ENCODE measurements around the gene ATR.
"Not testable (repeated sequence)": the region's sequence is repeated elsewhere in the genome, so short reads cannot be mapped to it uniquely, and the experiment has no call there.

Gene ATR

GRCh38 chr3:142613491-142613890, 35.0 kb upstream of the ATR start:
- Histone ChIP-seq H3K27me3 (ENCODE audit: control insufficient read depth in 2 of 2, insufficient read depth in 2 of 2, low read length in 2 of 2) (no peaks in the 10 kb centered on the region), H3K4me3 (ENCODE audit: low read length in 2 of 2) (no peak overlapping the region), H3K27ac (ENCODE audit: low read depth in 2 of 2, low read length in 2 of 2) (peak overlapping the region; percentile 87 to 94), H3K4me1 (ENCODE audit: control insufficient read depth in 2 of 2, insufficient read depth in 2 of 2, low read length in 2 of 2) (peaks cover 35 to 54% of the 10 kb centered on the region in 2 donors), H3K9me3 (ENCODE audit: control insufficient read depth in 2 of 2, low read length in 2 of 2) (no peaks in the 10 kb centered on the region), H3K9ac (ENCODE audit: low read depth in 1 of 2, low read length in 2 of 2) (peak overlapping the region; percentile 10 to 48), H3K36me3 (ENCODE audit: control insufficient read depth in 2 of 2, insufficient read depth in 2 of 2, low read length in 2 of 2) (no peaks in the 10 kb centered on the region)

DNA sequence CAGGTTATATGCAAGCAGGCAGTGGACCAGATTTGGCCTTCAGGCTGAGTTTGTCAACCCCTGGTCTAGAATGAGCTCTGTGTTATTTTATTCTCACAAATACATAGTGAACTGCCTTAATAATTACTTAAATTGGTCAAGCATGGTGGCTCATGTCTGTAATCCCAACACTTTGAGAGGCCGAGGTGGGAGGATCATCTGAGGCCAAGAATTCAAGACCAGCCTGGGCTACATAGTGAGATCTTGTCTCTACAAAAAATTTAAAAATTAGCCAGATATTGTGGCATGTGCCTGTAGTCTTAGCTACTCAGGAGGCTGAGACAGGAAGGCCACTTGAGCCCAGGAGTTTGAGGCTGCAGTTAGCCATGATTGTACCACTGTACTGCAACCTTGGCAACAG, 32.7 kb upstream of the ATR start:
- Histone ChIP-seq H3K4me3 (ENCODE audit: low read length in 2 of 2) (no peak overlapping the region), H3K27me3 (ENCODE audit: control insufficient read depth in 2 of 2, insufficient read depth in 2 of 2, low read length in 2 of 2) (no peaks in the 10 kb centered on the region), H3K9ac (ENCODE audit: low read depth in 1 of 2, low read length in 2 of 2) (no peak overlapping the region), H3K27ac (ENCODE audit: low read depth in 2 of 2, low read length in 2 of 2) (no peak overlapping the region), H3K4me1 (ENCODE audit: control insufficient read depth in 2 of 2, insufficient read depth in 2 of 2, low read length in 2 of 2) (peaks cover 22 to 42% of the 10 kb centered on the region in 2 donors), H3K9me3 (ENCODE audit: control insufficient read depth in 2 of 2, low read length in 2 of 2) (no peaks in the 10 kb centered on the region), H3K36me3 (ENCODE audit: control insufficient read depth in 2 of 2, insufficient read depth in 2 of 2, low read length in 2 of 2) (no peaks in the 10 kb centered on the region)

- Histone ChIP-seq H3K9ac (ENCODE audit: low read depth in 1 of 2, low read length in 2 of 2) (no peak overlapping the region), H3K4me1 (ENCODE audit: control insufficient read depth in 2 of 2, insufficient read depth in 2 of 2, low read length in 2 of 2) (peaks cover 14 to 32% of the 10 kb centered on the region in 2 donors), H3K27ac (ENCODE audit: low read depth in 2 of 2, low read length in 2 of 2) (peak overlapping the region in 1 of 2 donors; percentile 70), H3K9me3 (ENCODE audit: control insufficient read depth in 2 of 2, low read length in 2 of 2) (no peaks in the 10 kb centered on the region), H3K27me3 (ENCODE audit: control insufficient read depth in 2 of 2, insufficient read depth in 2 of 2, low read length in 2 of 2) (no peaks in the 10 kb centered on the region), H3K4me3 (ENCODE audit: low read length in 2 of 2) (no peak overlapping the region), H3K36me3 (ENCODE audit: control insufficient read depth in 2 of 2, insufficient read depth in 2 of 2, low read length in 2 of 2) (no peaks in the 10 kb centered on the region)
Observed at GRCh38 chr3:142609136-142609535, 30.6 kb upstream of the ATR start.

DNA sequence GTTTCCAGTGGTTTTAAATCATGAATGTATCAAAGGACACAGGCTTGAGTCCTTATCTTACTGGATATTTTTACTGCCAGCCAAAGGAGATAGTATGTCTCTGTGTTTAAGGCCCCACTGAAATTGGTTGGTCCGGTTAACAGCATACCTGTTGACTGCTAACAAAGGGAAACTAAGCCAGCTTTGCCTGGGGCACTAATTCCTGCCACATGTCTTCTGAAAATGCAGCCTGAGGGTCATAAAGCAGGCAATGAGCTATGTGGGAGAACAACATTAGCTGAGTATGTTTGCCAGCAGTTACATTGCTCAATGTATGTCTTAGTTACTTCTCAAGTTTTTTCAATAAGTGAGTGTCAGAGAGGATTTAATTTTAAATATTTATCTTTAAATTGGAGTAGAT, 30.1 kb upstream of the ATR start:
- Histone ChIP-seq H3K27me3 (ENCODE audit: control insufficient read depth in 2 of 2, insufficient read depth in 2 of 2, low read length in 2 of 2) (no peaks in the 10 kb centered on the region), H3K27ac (ENCODE audit: low read depth in 2 of 2, low read length in 2 of 2) (peak overlapping the region; percentile 12 to 70), H3K4me3 (ENCODE audit: low read length in 2 of 2) (no peak overlapping the region), H3K36me3 (ENCODE audit: control insufficient read depth in 2 of 2, insufficient read depth in 2 of 2, low read length in 2 of 2) (no peaks in the 10 kb centered on the region), H3K9ac (ENCODE audit: low read depth in 1 of 2, low read length in 2 of 2) (no peak overlapping the region), H3K4me1 (ENCODE audit: control insufficient read depth in 2 of 2, insufficient read depth in 2 of 2, low read length in 2 of 2) (peaks cover 14 to 31% of the 10 kb centered on the region in 2 donors), H3K9me3 (ENCODE audit: control insufficient read depth in 2 of 2, low read length in 2 of 2) (no peaks in the 10 kb centered on the region)

DNA sequence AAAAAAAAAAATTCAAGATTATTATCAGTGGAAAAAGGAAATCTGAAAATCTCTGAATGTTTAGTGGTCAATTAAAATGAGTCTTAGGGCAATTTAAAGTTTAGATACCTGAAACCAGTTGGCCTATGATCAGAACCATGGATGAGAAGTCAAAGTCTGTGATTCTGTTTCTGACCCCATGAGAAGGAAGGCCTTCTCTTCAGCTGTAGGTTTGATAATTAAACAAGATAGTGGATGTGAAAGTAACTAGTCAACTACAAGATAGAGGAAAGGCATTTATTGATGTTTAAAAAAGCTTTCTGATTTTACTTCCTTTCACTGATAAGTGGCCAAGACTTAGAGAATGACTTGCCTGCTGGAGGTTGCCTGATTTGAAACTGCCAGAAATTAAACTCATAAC, 26.4 kb upstream of the ATR start:
- H3K4me3 ChIP-seq (ENCODE audit: low read length in 2 of 2) = no peak overlapping the region
- peak overlapping the region; percentile 6 to 93 for H3K27ac ChIP-seq (ENCODE audit: low read depth in 2 of 2, low read length in 2 of 2)
- peaks cover 0 to 1% of the 10 kb centered on the region in 2 donors for H3K36me3 ChIP-seq (ENCODE audit: control insufficient read depth in 2 of 2, insufficient read depth in 2 of 2, low read length in 2 of 2)
- no peak overlapping the region for H3K9ac ChIP-seq (ENCODE audit: low read depth in 1 of 2, low read length in 2 of 2)
- H3K9me3 ChIP-seq (ENCODE audit: control insufficient read depth in 2 of 2, low read length in 2 of 2) = no peaks in the 10 kb centered on the region
- no peaks in the 10 kb centered on the region for H3K27me3 ChIP-seq (ENCODE audit: control insufficient read depth in 2 of 2, insufficient read depth in 2 of 2, low read length in 2 of 2)
- peaks cover 18 to 43% of the 10 kb centered on the region in 2 donors for H3K4me1 ChIP-seq (ENCODE audit: control insufficient read depth in 2 of 2, insufficient read depth in 2 of 2, low read length in 2 of 2)

- H3K9me3 ChIP-seq (ENCODE audit: control insufficient read depth in 2 of 2, low read length in 2 of 2); H3K36me3 ChIP-seq (ENCODE audit: control insufficient read depth in 2 of 2, insufficient read depth in 2 of 2, low read length in 2 of 2); H3K27me3 ChIP-seq (ENCODE audit: control insufficient read depth in 2 of 2, insufficient read depth in 2 of 2, low read length in 2 of 2): not testable (repeated sequence)
- Histone ChIP-seq H3K27ac (ENCODE audit: low read depth in 2 of 2, low read length in 2 of 2) (peak overlapping the region; percentile 93 to 96), H3K4me1 (ENCODE audit: control insufficient read depth in 2 of 2, insufficient read depth in 2 of 2, low read length in 2 of 2) (peaks cover 18 to 41% of the 10 kb centered on the region in 2 donors), H3K4me3 (ENCODE audit: low read length in 2 of 2) (peak overlapping the region; percentile 50 to 54), H3K9ac (ENCODE audit: low read depth in 1 of 2, low read length in 2 of 2) (peak overlapping the region in 1 of 2 donors; percentile 72)
Observed at GRCh38 chr3:142603386-142603705, 24.8 kb upstream of the ATR start.

GRCh38 chr3:142602619-142603385, 24.3 kb upstream of the ATR start:
- H3K9me3 ChIP-seq (ENCODE audit: control insufficient read depth in 2 of 2, low read length in 2 of 2) = no peaks in the 10 kb centered on the region
- peak overlapping the region; percentile 93 to 96 for H3K27ac ChIP-seq (ENCODE audit: low read depth in 2 of 2, low read length in 2 of 2)
- peak overlapping the region; percentile 47 to 72 for H3K9ac ChIP-seq (ENCODE audit: low read depth in 1 of 2, low read length in 2 of 2)
- peaks cover 0 to 3% of the 10 kb centered on the region in 2 donors for H3K36me3 ChIP-seq (ENCODE audit: control insufficient read depth in 2 of 2, insufficient read depth in 2 of 2, low read length in 2 of 2)
- no peaks in the 10 kb centered on the region for H3K27me3 ChIP-seq (ENCODE audit: control insufficient read depth in 2 of 2, insufficient read depth in 2 of 2, low read length in 2 of 2)
- H3K4me3 ChIP-seq (ENCODE audit: low read length in 2 of 2) = peak overlapping the region; percentile 50 to 54
- H3K4me1 ChIP-seq (ENCODE audit: control insufficient read depth in 2 of 2, insufficient read depth in 2 of 2, low read length in 2 of 2) = peaks cover 18 to 43% of the 10 kb centered on the region in 2 donors

DNA sequence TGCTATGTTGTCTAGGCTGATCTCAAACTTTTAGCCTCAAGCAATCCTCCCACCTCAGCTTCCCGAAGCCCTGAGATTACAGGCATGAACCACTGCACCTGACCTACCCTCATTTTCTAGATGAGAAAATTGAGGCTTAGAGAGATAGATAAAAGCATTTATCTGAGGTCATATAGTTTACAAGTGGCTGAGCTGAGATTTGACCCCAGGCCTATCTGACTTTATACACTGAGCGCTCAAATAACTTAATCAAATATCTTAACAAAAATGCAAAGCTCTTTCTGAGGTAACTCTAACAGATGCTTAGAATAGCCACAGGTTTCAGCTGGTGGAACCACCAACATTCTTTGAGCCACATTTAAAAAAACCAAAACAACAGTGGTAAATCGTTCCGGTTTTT, 23.2 kb upstream of the ATR start:
- H3K27ac ChIP-seq (ENCODE audit: low read depth in 2 of 2, low read length in 2 of 2) = peak overlapping the region; percentile 93 to 96
- peak overlapping the region; percentile 63 to 72 for H3K9ac ChIP-seq (ENCODE audit: low read depth in 1 of 2, low read length in 2 of 2)
- no peaks in the 10 kb centered on the region for H3K27me3 ChIP-seq (ENCODE audit: control insufficient read depth in 2 of 2, insufficient read depth in 2 of 2, low read length in 2 of 2)
- peaks cover 0 to 3% of the 10 kb centered on the region in 2 donors for H3K36me3 ChIP-seq (ENCODE audit: control insufficient read depth in 2 of 2, insufficient read depth in 2 of 2, low read length in 2 of 2)
- peaks cover 19 to 43% of the 10 kb centered on the region in 2 donors for H3K4me1 ChIP-seq (ENCODE audit: control insufficient read depth in 2 of 2, insufficient read depth in 2 of 2, low read length in 2 of 2)
- H3K9me3 ChIP-seq (ENCODE audit: control insufficient read depth in 2 of 2, low read length in 2 of 2) = no peaks in the 10 kb centered on the region
- H3K4me3 ChIP-seq (ENCODE audit: low read length in 2 of 2) = no peak overlapping the region

DNA sequence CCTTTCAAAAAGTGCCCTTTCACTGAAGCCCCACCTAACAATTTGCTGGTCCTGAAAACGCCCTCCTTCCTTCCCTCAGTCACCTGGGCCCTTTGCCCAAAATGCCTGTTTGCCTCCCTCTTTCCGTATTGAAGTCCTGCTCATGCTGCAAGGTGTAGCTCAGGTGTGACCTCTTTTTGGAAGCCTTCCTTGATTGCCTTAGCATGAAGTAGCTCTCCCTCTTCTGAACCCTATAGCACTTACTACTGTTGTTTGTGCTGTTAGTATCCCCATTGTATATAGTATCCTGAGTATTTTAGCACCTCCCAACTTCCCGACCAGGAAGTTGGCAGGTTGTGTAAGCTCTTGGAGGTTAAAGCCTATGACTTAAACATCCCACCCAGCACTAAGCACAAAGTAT, 19.4 kb upstream of the ATR start:
- peak overlapping the region; percentile 92 to 97 for H3K9ac ChIP-seq (ENCODE audit: low read depth in 1 of 2, low read length in 2 of 2)
- H3K27ac ChIP-seq (ENCODE audit: low read depth in 2 of 2, low read length in 2 of 2) = peak overlapping the region; percentile 91 to 93
- no peaks in the 10 kb centered on the region for H3K27me3 ChIP-seq (ENCODE audit: control insufficient read depth in 2 of 2, insufficient read depth in 2 of 2, low read length in 2 of 2)
- peaks cover 0 to 3% of the 10 kb centered on the region in 2 donors for H3K36me3 ChIP-seq (ENCODE audit: control insufficient read depth in 2 of 2, insufficient read depth in 2 of 2, low read length in 2 of 2)
- H3K4me1 ChIP-seq (ENCODE audit: control insufficient read depth in 2 of 2, insufficient read depth in 2 of 2, low read length in 2 of 2) = peaks cover 12 to 36% of the 10 kb centered on the region in 2 donors
- no peaks in the 10 kb centered on the region for H3K9me3 ChIP-seq (ENCODE audit: control insufficient read depth in 2 of 2, low read length in 2 of 2)
- peak overlapping the region; percentile 95 to 96 for H3K4me3 ChIP-seq (ENCODE audit: low read length in 2 of 2)

GRCh38 chr3:142596726-142597088, 18.2 kb upstream of the ATR start:
- Histone ChIP-seq H3K9ac (ENCODE audit: low read depth in 1 of 2, low read length in 2 of 2) (peak overlapping the region; percentile 92 to 97), H3K27ac (ENCODE audit: low read depth in 2 of 2, low read length in 2 of 2) (peak overlapping the region; percentile 91 to 93), H3K36me3 (ENCODE audit: control insufficient read depth in 2 of 2, insufficient read depth in 2 of 2, low read length in 2 of 2) (peaks cover 0 to 3% of the 10 kb centered on the region in 2 donors), H3K27me3 (ENCODE audit: control insufficient read depth in 2 of 2, insufficient read depth in 2 of 2, low read length in 2 of 2) (no peaks in the 10 kb centered on the region), H3K9me3 (ENCODE audit: control insufficient read depth in 2 of 2, low read length in 2 of 2) (no peaks in the 10 kb centered on the region), H3K4me3 (ENCODE audit: low read length in 2 of 2) (peak overlapping the region; percentile 95 to 96), H3K4me1 (ENCODE audit: control insufficient read depth in 2 of 2, insufficient read depth in 2 of 2, low read length in 2 of 2) (peaks cover 6 to 27% of the 10 kb centered on the region in 2 donors)

Data from mucosa of rectum (tissue), 2 donors.